HG03060 (cell line): ENCODE results near the gene HSCB.
"Not testable (repeated sequence)": the region's sequence is repeated elsewhere in the genome, so short reads cannot be mapped to it uniquely, and the experiment has no call there.

Experiments
- ATAC-seq: cut with Tn5 transposase; IDR thresholded peaks from one replicate; pipeline ENCODE4 v1.9.1; 2021; ENCODE audit warnings: low read depth, moderate number of reproducible peaks; ENCODE audit not compliant: unreplicated experiment

Gene HSCB

DNA sequence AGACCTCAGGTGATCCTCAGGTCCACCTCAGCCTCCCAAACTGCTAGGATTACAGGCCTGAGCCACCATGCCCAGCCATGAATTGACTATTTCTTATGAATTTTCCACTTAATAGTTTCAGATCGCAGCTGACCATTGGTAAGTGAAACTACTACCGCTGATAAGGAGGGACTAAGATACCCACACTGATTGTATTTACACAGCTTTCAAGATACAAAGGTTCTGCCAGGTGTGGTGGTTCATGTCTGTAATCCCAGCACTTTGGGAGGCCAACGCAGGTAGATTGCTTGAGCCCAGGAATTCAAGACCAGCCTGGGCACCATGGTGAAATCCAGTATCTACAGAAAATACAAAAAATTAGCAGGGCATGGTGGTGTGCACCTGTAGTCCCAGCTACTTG is 4.1 kb upstream of the HSCB start:
- ATAC-seq = no peak

DNA sequence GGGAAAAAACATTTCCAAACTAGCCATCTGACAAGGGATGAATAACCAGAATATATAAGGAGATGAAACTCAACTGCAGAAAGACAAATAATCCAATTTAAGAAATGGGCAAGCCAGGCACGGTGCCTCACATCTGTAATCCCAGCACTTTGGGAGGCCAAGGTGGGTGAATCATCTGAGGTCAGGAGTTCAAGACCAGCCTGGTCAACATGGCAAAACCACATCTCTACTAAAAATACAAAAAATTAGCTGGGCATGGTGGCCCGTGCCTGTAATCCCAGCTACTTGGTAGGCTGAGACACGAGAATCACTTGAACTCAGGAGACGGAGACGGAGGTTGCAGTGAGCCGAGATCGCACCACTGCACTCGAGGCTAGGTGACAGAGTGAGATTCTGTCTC is 3.0 kb upstream of the HSCB start:
- not testable (repeated sequence) for ATAC-seq

- ATAC-seq = no peak
These were observed 547 bp upstream of the HSCB start for GRCh38 chr22:28741200-28741784.

DNA sequence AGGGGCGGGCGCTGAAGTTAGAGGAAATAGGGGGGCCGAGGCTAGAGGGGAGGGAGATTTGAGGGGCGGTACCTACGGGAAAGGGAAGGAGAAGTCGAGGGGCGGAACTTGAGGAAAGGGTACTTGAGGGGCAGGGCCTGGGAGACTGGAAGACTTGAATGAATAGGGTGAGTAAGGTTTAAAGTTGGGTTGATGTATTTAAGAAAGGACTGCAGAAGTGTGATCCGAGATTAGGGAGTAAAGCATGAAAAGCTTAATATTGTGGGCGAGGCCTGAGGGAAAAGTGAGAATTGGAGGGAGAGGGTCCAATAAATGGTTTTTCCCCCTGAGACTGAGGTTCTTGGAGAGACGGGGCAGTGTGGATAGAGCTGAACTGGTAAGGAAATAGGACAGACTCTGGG is 723 bp downstream of the HSCB start:
- ATAC-seq = no peak

- no peak for ATAC-seq
These were observed 2.0 kb downstream of the HSCB start for GRCh38 chr22:28743852-28744251.

DNA sequence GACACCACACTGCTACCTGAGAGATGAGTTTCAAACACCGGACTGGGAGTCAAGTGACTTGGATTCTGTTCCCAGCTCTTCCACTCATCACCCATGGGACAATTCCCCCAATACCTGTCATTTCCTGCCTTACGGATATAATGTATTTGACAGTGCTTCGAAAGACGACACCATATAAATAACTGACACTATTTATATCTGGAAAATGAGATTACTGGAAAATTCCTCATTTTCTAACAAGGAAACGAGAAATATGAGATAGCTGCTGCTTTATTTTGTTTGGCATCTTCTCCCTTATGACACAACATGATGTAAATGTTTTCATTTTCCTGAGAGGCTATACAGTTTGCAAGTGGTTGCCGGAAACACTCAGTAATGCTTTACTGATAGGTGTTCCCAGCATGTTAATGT is 8.6 kb downstream of the HSCB start:
- no peak for ATAC-seq

DNA sequence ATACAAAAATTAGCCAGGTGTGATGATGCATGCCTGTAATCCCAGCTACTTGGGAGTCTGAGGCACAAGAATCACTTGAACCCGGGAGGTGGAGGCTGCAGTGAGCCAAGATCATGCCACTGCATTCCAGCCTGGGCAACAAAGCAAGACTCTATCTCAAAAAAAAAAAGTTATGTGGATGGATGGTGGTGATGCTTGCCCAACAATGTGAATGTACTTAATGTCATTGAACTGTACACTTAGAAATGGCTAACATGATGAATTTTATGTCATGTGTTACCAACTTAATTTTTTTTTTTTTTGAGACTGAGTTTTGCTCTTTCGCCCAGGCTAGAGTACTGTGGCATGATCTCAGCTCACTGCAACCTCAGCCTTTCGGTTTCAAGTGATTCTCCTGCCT is 12.7 kb downstream of the HSCB start:
- ATAC-seq = not testable (repeated sequence)

GRCh38 chr22:28759861-28760560 is 18.2 kb downstream of the HSCB start:
- no peak for ATAC-seq

- ATAC-seq = no peak
These were observed 19.6 kb downstream of the HSCB start for GRCh38 chr22:28761449-28761755.

GRCh38 chr22:28762000-28762399 is 20.2 kb downstream of the HSCB start:
- ATAC-seq = not testable (repeated sequence)

GRCh38 chr22:28766628-28767027 is 24.8 kb downstream of the HSCB start:
- no peak for ATAC-seq

DNA sequence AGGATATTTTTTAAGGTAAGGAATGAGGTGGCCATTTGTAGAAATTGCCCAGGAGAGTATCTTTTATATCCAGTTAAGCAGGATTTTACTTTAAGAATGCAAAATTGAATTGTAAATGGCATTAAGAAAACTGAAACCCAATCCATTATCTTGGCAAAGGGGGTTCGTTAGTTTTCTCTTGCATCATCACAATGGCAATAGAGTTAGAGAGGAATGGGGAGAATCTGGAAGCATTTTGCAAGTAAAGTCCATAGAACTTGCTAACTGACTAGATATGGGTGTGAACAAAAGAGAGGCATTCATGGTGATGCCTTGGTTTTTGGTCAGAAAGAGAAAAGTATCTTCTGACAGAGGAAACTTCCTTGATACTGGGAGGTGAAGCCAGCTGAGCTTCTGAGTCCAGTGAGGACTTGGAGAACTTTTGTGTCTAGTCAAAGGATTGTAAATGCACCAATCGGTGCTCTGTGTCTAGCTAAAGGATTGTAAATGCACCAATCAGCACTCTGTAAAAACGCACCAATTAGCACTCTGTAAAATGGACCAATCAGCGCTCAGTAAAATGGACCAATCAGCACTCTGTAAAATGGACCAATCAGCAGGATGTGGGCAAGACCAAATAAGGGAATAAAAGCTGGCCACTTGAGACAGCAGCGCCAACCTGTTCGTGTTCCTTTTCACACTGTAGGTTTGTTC is 27.0 kb downstream of the HSCB start:
- no peak for ATAC-seq

- ATAC-seq = no peak
These were observed 27.7 kb downstream of the HSCB start for GRCh38 chr22:28769394-28770085.

GRCh38 chr22:28771195-28771791 is 29.5 kb downstream of the HSCB start:
- ATAC-seq = no peak

DNA sequence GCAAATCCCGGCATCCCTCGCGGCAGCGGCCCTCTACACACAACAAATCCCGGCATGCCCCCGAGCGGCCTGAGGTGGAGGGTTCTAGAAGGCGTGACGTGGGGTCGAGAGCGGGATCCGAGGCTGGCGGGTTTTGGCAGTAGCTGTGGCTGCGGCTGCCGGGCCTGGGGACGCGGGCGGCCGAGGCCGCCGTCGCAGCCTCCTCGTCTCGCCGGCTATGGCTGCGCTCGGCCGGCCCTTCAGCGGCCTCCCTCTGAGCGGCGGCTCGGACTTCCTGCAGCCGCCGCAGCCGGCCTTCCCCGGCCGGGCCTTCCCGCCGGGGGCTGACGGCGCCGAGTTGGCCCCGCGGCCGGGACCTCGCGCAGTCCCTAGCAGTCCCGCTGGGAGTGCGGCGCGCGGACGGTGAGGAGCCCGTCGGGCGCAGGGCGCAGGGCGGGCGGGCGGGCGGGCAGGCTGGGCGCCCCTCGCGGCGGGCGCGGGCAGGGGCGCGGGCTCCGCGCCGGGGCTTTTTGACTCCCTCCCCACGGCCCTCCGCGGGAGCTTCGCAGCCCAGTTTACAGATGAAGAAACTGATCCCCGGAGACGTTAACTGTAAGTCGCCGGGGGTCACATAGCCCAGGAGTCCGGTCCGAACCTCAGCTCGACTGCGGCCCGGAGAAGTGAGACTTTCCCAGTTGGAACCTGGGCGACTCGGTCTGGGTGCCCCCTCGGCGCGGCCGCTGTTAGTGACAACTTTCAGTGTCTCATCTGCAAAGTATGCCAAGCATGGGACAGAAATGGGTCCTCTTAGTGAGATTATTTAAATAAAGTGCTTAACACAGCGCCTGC is 31.0 kb downstream of the HSCB start, which contains the start of gene CCDC117:
Gene CCDC117, plus strand, starts transcription at position 63 of the 828 bp plus-strand sequence. Its CDS starts 155 bp downstream, at position 218.
- peak; percentile 87 for ATAC-seq

- ATAC-seq = no peak
These were observed 31.6 kb downstream of the HSCB start for GRCh38 chr22:28773461-28773867.

- ATAC-seq = no peak
These were observed 32.5 kb downstream of the HSCB start for GRCh38 chr22:28774378-28774777.

DNA sequence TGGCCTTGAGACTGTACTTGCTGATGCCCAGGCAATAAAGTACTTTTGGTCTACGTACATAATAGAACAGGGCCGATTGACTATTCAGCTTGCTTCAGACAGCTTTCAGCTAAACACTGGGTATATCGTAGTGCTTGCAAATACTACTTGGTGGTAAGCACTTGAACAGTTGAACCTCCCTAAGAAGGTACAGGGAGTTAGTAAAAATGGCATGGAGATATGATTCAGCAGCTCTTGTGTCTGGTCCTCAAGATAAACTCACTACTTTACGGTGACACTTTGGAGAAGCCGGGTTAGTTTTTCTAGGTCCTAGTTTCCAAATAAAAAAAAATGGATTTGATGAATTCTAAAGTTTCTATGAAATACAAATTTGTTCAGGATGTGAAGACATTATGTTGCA is 38.0 kb downstream of the HSCB start:
- no peak for ATAC-seq

GRCh38 chr22:28780296-28780695 is 38.5 kb downstream of the HSCB start:
- no peak for ATAC-seq
